ENCODE results near the gene IPO9. TPM values are rescaled to one million over a fixed set of nuclear protein-coding genes. Genes with fewer than 3 reads are reported as not detected.

The IPO9 gene
- total RNA-seq, 2 donors from 2014 or later = 22.9 to 52.0 TPM

GRCh38 chr1:201790261-201790660 lies 38.7 kb upstream of the IPO9 start:
- Histone ChIP-seq H3K9me3 (no peaks in the 10 kb centered on the region), H3K4me3 (no peak overlapping the region), H3K9ac (ENCODE audit: low read depth in 2 of 2, low read length in 2 of 2) (no peak overlapping the region), H3K4me1 (no peaks in the 10 kb centered on the region), H3K27me3 (no peaks in the 10 kb centered on the region), H3K27ac (peak overlapping the region; percentile 37), H3K36me3 (no peaks in the 10 kb centered on the region)
- intact Hi-C loops (cut with DNase I) = no loop called here
- TF ChIP-seq CTCF (IDR thresholded peaks at IDR 0.05) = no peak
- DNase-seq = no peak

GRCh38 chr1:201791051-201791778 lies 37.7 kb upstream of the IPO9 start:
- TF ChIP-seq CTCF (IDR thresholded peaks at IDR 0.05) = no peak
- DNase-seq = no peak
- Histone ChIP-seq H3K9ac (ENCODE audit: low read depth in 2 of 2, low read length in 2 of 2) (no peak overlapping the region), H3K4me1 (no peaks in the 10 kb centered on the region), H3K27ac (peak overlapping the region; percentile 39), H3K4me3 (no peak overlapping the region), H3K27me3 (no peaks in the 10 kb centered on the region), H3K36me3 (no peaks in the 10 kb centered on the region), H3K9me3 (no peaks in the 10 kb centered on the region)
- intact Hi-C loops (cut with DNase I) = no loop called here

- TF ChIP-seq CTCF (IDR thresholded peaks at IDR 0.05) = no peak
- Histone ChIP-seq H3K27ac (peak overlapping the region; percentile 39), H3K9me3 (no peaks in the 10 kb centered on the region), H3K4me1 (no peaks in the 10 kb centered on the region), H3K9ac (ENCODE audit: low read depth in 2 of 2, low read length in 2 of 2) (no peak overlapping the region), H3K4me3 (no peak overlapping the region), H3K36me3 (no peaks in the 10 kb centered on the region), H3K27me3 (no peaks in the 10 kb centered on the region)
- DNase-seq = no peak
- intact Hi-C loops (cut with DNase I) = loop anchor here (1.0 to 2.0 kb wide), 2 partner anchors 82 to 233 kb away; no protein-coding TSS in a partner anchor
Observed at GRCh38 chr1:201791779-201792173, 37.2 kb upstream of the IPO9 start.

- H3K9me3 ChIP-seq = no peaks in the 10 kb centered on the region
- no peaks in the 10 kb centered on the region for H3K27me3 ChIP-seq
- intact Hi-C loops (cut with DNase I) = loop anchor here (1.0 to 2.0 kb wide), 2 partner anchors 83 to 234 kb away; no protein-coding TSS in a partner anchor
- DNase-seq = peak; percentile 80
- no peak overlapping the region for H3K9ac ChIP-seq (ENCODE audit: low read depth in 2 of 2, low read length in 2 of 2)
- no peaks in the 10 kb centered on the region for H3K36me3 ChIP-seq
- H3K4me3 ChIP-seq = no peak overlapping the region
- H3K27ac ChIP-seq = peak overlapping the region; percentile 39
- TF ChIP-seq CTCF (IDR thresholded peaks at IDR 0.05) = peak; percentile 97
- H3K4me1 ChIP-seq = no peaks in the 10 kb centered on the region
Observed at GRCh38 chr1:201792534-201793305, 36.2 kb upstream of the IPO9 start.

GRCh38 chr1:201793306-201793925 lies 35.5 kb upstream of the IPO9 start:
- no peaks in the 10 kb centered on the region for H3K9me3 ChIP-seq
- H3K27ac ChIP-seq = no peak overlapping the region
- no peak overlapping the region for H3K4me3 ChIP-seq
- intact Hi-C loops (cut with DNase I) = loop anchor here (2.0 kb wide), 1 partner anchor 235 kb away; no protein-coding TSS in a partner anchor
- no peak for TF ChIP-seq CTCF (IDR thresholded peaks at IDR 0.05)
- no peaks in the 10 kb centered on the region for H3K27me3 ChIP-seq
- no peaks in the 10 kb centered on the region for H3K4me1 ChIP-seq
- no peak overlapping the region for H3K9ac ChIP-seq (ENCODE audit: low read depth in 2 of 2, low read length in 2 of 2)
- no peak for DNase-seq
- no peaks in the 10 kb centered on the region for H3K36me3 ChIP-seq
